Adipocyte (in vitro differentiated cells): Measurements from ENCODE around the gene ADGRL1.
A peak's percentile ranks its signal among the peaks of the same experiment; 100 is the strongest.
"Not testable (repeated sequence)": the region's sequence is repeated elsewhere in the genome, so short reads cannot be mapped to it uniquely, and the experiment has no call there.

Experiments
- DNase-seq: peaks from one replicate; pipeline ENCODE4 v3.0.0-alpha.2; 2015; ENCODE audit warnings: low read depth
- H3K27me3 ChIP-seq: replicated peaks from 2 replicates; pipeline ENCODE4 v1.7.0; 2013; ENCODE audit warnings: mild to moderate bottlenecking, low read length, moderate library complexity; ENCODE audit not compliant: control insufficient read depth, insufficient read depth
- H3K36me3 ChIP-seq: 2 replicates; pipeline ENCODE4 v1.7.0; 2013; ENCODE audit warnings: low read length, mild to moderate bottlenecking, moderate library complexity; ENCODE audit not compliant: control insufficient read depth, insufficient read depth, severe bottlenecking
- H3K4me1 ChIP-seq: 2 replicates; pipeline ENCODE4 v1.7.0; 2013; ENCODE audit warnings: mild to moderate bottlenecking, low read length, moderate library complexity; ENCODE audit not compliant: control insufficient read depth, insufficient read depth
- H3K4me3 ChIP-seq: 2 replicates; pipeline ENCODE4 v1.7.0; 2013; ENCODE audit warnings: mild to moderate bottlenecking, low read length, moderate library complexity
- H3K9ac ChIP-seq: 2 replicates; pipeline ENCODE4 v1.7.0; 2013; ENCODE audit warnings: mild to moderate bottlenecking, low read length, moderate library complexity
- H3K9me3 ChIP-seq: 2 replicates; pipeline ENCODE4 v1.7.0; 2013; ENCODE audit warnings: mild to moderate bottlenecking, low read length, moderate library complexity; ENCODE audit not compliant: control insufficient read depth

ADGRL1 gene

GRCh38 chr19:14214580-14214979 lies 8.6 kb upstream of the ADGRL1 start:
- Histone ChIP-seq H3K36me3 (no peaks in the 10 kb centered on the region), H3K27me3 (peaks cover 5% of the 10 kb centered on the region), H3K4me3 (no peak overlapping the region), H3K9ac (no peak overlapping the region), H3K9me3 (no peaks in the 10 kb centered on the region), H3K4me1 (peaks cover 13% of the 10 kb centered on the region)
- no peak for DNase-seq

GRCh38 chr19:14210182-14210581 lies 4.2 kb upstream of the ADGRL1 start:
- H3K4me3 ChIP-seq, DNase-seq, H3K27me3 ChIP-seq, H3K9ac ChIP-seq, H3K4me1 ChIP-seq, H3K36me3 ChIP-seq, H3K9me3 ChIP-seq: not testable (repeated sequence)

- DNase-seq, H3K9ac ChIP-seq, H3K27me3 ChIP-seq, H3K36me3 ChIP-seq, H3K4me3 ChIP-seq, H3K9me3 ChIP-seq, H3K4me1 ChIP-seq: not testable (repeated sequence)
Measured at GRCh38 chr19:14209401-14209800, 3.4 kb upstream of the ADGRL1 start.

- not testable (repeated sequence) for H3K4me1 ChIP-seq, H3K9me3 ChIP-seq, H3K4me3 ChIP-seq, H3K27me3 ChIP-seq, H3K36me3 ChIP-seq, DNase-seq, H3K9ac ChIP-seq
Measured at GRCh38 chr19:14208496-14208895, 2.5 kb upstream of the ADGRL1 start.

- H3K4me1 ChIP-seq, H3K9ac ChIP-seq, DNase-seq, H3K36me3 ChIP-seq, H3K9me3 ChIP-seq, H3K27me3 ChIP-seq: not testable (repeated sequence)
- peak overlapping the region; percentile 79 for H3K4me3 ChIP-seq
Measured at GRCh38 chr19:14207796-14208195, 1.8 kb upstream of the ADGRL1 start.

DNA sequence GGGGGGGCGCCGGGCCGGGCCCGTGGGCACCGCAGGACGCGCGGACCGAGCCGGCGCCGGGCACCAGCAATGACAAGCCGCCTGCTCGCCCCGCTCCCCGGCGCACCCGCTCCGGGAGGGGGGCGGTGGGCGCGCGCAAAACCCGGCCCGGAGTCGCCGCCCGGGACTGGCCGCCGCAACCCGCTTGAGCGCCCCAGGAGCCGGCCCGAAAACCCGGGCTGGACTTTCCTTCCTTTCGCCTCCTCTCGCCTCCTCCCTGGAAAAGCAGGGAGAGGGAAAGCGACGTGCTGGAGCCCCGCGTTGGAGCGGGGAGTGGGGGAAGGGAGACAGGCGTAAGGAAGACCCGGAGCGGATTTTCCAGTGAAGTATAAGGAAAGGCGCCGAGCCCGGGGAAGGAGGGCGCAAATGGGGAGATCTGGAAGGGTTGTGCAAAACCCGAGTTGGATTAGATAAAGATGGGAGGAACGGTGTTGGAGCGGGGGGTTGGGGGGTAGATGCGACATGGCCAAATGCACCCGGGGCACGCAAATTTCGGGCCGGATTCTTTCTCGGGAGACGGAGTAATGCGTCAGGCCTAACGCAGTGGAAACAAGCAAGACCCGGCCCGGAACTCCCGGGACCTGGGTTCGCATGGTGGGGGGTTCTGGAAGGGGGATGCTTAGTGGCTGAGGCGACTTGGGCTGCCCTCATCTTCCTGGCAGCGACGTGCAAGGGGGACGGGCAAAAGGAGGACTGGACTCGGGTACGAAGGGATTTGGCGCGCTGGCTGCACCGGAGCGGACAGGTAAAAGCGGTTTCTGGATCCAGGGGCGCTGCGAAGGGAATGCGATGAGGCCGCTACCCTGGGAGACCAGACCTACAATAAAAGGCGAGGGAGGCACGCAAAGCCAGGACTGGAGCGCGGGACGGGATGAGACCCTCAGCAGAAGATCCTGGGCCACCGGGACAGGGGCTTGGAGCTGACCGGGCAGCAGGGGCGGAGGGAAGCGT lies 1.1 kb upstream of the ADGRL1 start:
- peak; percentile 97 for DNase-seq
- not testable (repeated sequence) for H3K4me1 ChIP-seq, H3K36me3 ChIP-seq

DNA sequence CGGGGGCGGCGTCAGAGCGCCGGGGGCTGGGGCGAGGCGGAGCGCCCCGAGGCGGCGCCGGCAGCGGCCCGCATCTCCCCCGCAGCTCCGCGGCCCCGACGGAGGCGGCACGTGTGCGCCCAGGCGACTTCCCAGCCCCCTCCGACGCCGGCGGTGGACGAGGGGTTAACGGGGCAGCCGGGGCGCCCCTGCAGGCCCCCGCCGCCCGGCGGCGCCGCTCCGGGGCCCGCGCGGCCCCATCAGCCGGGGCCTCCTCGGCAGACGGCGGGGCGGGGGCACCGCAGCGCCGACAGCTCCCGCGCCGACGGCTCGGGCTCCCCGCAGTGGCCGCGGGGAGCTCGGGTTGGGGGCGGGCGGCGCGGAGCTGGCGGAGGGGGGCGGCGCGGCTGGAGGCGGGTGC lies 339 bp upstream of the ADGRL1 start:
- not testable (repeated sequence) for H3K9ac ChIP-seq, H3K27me3 ChIP-seq, H3K36me3 ChIP-seq, H3K4me3 ChIP-seq, H3K4me1 ChIP-seq, H3K9me3 ChIP-seq
- peak; percentile 44 for DNase-seq

More for the DNA sequence above, 1.1 kb upstream of the ADGRL1 start:
- H3K9me3 ChIP-seq, H3K27me3 ChIP-seq: not testable (repeated sequence)
- peak overlapping the region; percentile 78 for H3K9ac ChIP-seq
- peak overlapping the region; percentile 79 for H3K4me3 ChIP-seq

DNA sequence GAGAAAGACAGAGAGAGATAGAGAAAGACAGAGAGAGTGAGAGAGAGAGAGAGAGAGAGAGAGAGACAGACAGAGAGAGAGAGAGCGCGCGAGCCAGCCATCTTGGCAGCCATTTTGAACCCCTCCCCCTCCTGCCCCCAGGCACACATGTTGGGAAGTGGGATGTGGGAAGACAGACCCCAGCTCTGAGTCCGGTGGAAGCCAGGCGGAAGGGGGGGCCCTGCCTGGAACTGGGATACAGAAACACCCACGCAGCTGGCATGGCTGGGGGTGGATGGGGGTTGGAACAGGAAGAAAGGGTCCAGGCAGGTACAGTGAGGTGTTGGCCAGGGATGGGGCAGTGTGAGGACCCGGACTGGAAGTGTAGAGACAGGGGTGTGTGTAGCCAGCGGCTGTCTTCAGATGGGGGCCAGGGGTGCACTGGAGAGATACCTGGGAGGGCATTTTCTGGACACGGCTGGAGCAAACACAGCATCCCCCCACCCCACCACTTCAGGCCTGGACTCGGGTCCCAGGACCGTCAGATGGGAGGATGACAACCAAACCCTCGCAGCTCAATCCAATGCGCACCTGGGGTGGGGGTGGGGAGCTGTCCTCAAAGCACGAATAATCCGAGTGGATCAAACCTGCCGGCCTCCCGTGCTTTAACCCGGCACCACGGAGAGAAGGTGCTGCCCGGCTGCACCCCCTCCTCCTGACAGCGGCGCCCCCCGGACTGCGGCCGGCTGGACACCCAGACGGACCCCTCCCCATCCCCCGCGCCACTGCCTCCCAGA lies 1.1 kb downstream of the ADGRL1 start:
- not testable (repeated sequence) for H3K9ac ChIP-seq, H3K9me3 ChIP-seq, H3K27me3 ChIP-seq, H3K4me1 ChIP-seq, H3K36me3 ChIP-seq, DNase-seq
- peak overlapping the region; percentile 68 for H3K4me3 ChIP-seq

DNA sequence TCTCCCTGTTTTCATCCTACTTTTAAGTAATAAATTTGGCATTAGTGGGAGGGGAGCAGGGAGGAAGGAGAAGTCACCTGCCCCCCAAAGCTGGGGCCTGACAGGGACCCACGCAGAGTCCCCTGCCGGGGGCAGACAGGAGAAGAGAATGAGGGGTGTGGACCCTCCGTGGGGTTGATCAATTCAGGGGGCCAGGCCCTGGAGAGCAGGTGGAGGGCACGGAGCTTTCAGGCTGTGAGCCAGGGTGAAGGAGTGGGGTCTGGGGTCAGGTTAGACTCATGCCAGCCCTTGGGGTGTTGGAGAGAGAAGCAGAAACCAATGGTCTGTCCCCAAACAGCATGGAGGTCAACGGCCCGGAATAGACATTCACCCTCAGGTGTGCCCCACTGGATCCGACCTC lies 1.8 kb downstream of the ADGRL1 start:
- H3K4me3 ChIP-seq: not testable (repeated sequence)

DNA sequence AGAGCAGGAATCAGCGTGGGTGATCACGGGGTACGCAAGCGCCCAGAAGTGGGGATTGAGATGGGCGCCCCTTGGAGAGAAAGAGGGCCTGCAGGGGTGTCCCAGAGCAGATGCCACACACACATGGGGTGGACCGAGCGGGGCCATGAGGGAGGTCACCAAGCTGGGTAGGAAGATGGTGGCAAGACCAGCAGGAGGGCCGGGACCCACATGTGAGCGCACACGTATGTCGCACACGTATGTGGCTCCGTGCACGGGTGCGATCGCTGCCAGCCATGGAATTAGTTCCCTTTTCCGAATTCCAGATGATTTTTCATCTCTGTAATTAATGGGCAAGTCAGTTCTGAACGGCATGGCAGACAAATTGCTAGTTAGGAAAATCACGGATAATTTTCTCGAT lies 2.2 kb downstream of the ADGRL1 start:
- not testable (repeated sequence) for H3K9me3 ChIP-seq, H3K36me3 ChIP-seq, H3K27me3 ChIP-seq, H3K9ac ChIP-seq, DNase-seq, H3K4me1 ChIP-seq, H3K4me3 ChIP-seq

More for the DNA sequence above, 1.8 kb downstream of the ADGRL1 start:
- not testable (repeated sequence) for H3K27me3 ChIP-seq, H3K36me3 ChIP-seq, DNase-seq, H3K4me1 ChIP-seq, H3K9ac ChIP-seq, H3K9me3 ChIP-seq

GRCh38 chr19:14203177-14203576 lies 2.8 kb downstream of the ADGRL1 start:
- Histone ChIP-seq H3K4me1 (no peaks in the 10 kb centered on the region), H3K27me3 (no peaks in the 10 kb centered on the region), H3K36me3 (no peaks in the 10 kb centered on the region), H3K4me3 (no peak overlapping the region), H3K9ac (no peak overlapping the region), H3K9me3 (no peaks in the 10 kb centered on the region)
- DNase-seq: no peak
